ENCODE results near the gene MRTO4.
"Not testable (repeated sequence)": the region's sequence is repeated elsewhere in the genome, so short reads cannot be mapped to it uniquely, and the experiment has no call there.

Gene MRTO4

GRCh38 chr1:19222979-19223824, 28.4 kb upstream of the MRTO4 start:
- DNase-seq (ENCODE audit: low spot score): peak; percentile 85

- no peak for DNase-seq (ENCODE audit: low spot score)
These were observed 22.4 kb upstream of the MRTO4 start for GRCh38 chr1:19229229-19229628.

- no peak for DNase-seq (ENCODE audit: low spot score)
These were observed 21.7 kb upstream of the MRTO4 start for GRCh38 chr1:19229828-19230325.

GRCh38 chr1:19231736-19232523, 19.7 kb upstream of the MRTO4 start:
- not testable (repeated sequence) for DNase-seq (ENCODE audit: low spot score)

- peak; percentile 10 for DNase-seq (ENCODE audit: low spot score)
These were observed 19.1 kb upstream of the MRTO4 start for GRCh38 chr1:19232524-19232846.

GRCh38 chr1:19234224-19234623, 17.4 kb upstream of the MRTO4 start:
- no peak for DNase-seq (ENCODE audit: low spot score)

GRCh38 chr1:19239876-19240275, 11.7 kb upstream of the MRTO4 start:
- DNase-seq (ENCODE audit: low spot score): no peak

GRCh38 chr1:19240673-19241538, 10.7 kb upstream of the MRTO4 start:
- peak; percentile 65 for DNase-seq (ENCODE audit: low spot score)

GRCh38 chr1:19250629-19251304, 838 bp upstream of the MRTO4 start:
- peak; percentile 11 for DNase-seq (ENCODE audit: low spot score)

GRCh38 chr1:19254416-19254815, 2.8 kb downstream of the MRTO4 start:
- DNase-seq (ENCODE audit: low spot score): no peak

- DNase-seq (ENCODE audit: low spot score): no peak
These were observed 3.7 kb downstream of the MRTO4 start for GRCh38 chr1:19255288-19255687.

- not testable (repeated sequence) for DNase-seq (ENCODE audit: low spot score)
These were observed 4.7 kb downstream of the MRTO4 start for GRCh38 chr1:19256301-19256700.

- peak; percentile 17 for DNase-seq (ENCODE audit: low spot score)
These were observed 5.7 kb downstream of the MRTO4 start for GRCh38 chr1:19257178-19257914.

GRCh38 chr1:19258353-19258752, 6.7 kb downstream of the MRTO4 start:
- DNase-seq (ENCODE audit: low spot score): no peak

- DNase-seq (ENCODE audit: low spot score): peak; percentile 50
These were observed 8.9 kb downstream of the MRTO4 start for GRCh38 chr1:19260211-19261138.

GRCh38 chr1:19262047-19262446, 10.4 kb downstream of the MRTO4 start:
- no peak for DNase-seq (ENCODE audit: low spot score)

GRCh38 chr1:19262744-19263143, 11.1 kb downstream of the MRTO4 start:
- no peak for DNase-seq (ENCODE audit: low spot score)

GRCh38 chr1:19268445-19268844, 16.8 kb downstream of the MRTO4 start:
- DNase-seq (ENCODE audit: low spot score): no peak

GRCh38 chr1:19269427-19270342, 18.1 kb downstream of the MRTO4 start:
- DNase-seq (ENCODE audit: low spot score): not testable (repeated sequence)

Data from kidney tubule cell (primary cell).